ENCODE data around the gene RAET1G. TPM values are rescaled to one million over a fixed set of nuclear protein-coding genes. Genes with fewer than 3 reads are reported as not detected.
"Not testable (repeated sequence)": the region's sequence is repeated elsewhere in the genome, so short reads cannot be mapped to it uniquely, and the experiment has no call there.

Gene RAET1G
- total RNA-seq, 4 donors from 2014 or later, result 3.6 to 19.5 (median 10.8) TPM; not detected in 1

DNA sequence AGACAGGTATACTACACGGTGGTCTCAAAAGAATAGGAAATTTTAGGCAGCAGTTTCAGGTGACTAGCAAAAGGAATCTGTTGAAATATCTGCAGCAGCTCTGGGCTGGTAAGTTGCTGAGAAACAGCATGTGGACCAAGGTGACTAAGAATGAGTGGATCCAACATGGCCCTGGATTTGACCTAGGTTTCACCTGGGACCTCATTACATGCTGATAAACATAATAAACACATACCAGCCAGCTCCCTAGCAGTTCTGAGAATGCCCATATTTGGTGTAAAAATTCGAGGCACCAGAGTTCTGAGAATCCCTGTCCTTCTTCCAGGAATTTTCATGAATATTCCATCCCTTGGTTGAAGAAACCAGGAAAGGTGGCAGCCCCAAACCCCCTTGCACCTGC lies 30.5 kb upstream of the RAET1G start:
- not testable (repeated sequence) for ATAC-seq (ENCODE audit: low FRiP score); DNase-seq (ENCODE audit: low spot score)

DNA sequence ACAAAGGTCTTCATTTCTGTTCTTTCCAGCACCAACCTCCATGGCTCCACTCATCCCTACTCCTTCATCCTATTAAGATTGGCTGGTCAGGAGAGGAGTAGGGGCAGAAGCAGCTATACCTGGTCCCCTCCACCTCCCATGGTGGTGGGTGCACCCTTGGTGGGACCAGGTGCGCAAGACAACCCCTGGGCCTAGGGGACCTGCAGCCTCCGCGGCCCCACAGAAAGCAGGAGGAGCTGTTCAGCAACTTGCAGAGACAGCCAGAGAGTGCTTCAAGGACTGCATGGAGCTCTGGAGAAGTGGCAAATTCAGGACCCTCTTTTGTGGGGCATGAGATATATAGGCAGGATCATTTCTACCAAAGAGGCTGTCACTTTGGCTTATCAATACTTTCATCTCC lies 28.7 kb upstream of the RAET1G start:
- TF ChIP-seq, protein P1, sequence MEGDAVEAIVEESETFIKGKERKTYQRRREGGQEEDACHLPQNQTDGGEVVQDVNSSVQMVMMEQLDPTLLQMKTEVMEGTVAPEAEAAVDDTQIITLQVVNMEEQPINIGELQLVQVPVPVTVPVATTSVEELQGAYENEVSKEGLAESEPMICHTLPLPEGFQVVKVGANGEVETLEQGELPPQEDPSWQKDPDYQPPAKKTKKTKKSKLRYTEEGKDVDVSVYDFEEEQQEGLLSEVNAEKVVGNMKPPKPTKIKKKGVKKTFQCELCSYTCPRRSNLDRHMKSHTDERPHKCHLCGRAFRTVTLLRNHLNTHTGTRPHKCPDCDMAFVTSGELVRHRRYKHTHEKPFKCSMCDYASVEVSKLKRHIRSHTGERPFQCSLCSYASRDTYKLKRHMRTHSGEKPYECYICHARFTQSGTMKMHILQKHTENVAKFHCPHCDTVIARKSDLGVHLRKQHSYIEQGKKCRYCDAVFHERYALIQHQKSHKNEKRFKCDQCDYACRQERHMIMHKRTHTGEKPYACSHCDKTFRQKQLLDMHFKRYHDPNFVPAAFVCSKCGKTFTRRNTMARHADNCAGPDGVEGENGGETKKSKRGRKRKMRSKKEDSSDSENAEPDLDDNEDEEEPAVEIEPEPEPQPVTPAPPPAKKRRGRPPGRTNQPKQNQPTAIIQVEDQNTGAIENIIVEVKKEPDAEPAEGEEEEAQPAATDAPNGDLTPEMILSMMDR (IDR thresholded peaks at IDR 0.05), result no peak
- DNase-seq (ENCODE audit: low spot score) (no peak), ATAC-seq (ENCODE audit: low FRiP score) (no peak)

DNA sequence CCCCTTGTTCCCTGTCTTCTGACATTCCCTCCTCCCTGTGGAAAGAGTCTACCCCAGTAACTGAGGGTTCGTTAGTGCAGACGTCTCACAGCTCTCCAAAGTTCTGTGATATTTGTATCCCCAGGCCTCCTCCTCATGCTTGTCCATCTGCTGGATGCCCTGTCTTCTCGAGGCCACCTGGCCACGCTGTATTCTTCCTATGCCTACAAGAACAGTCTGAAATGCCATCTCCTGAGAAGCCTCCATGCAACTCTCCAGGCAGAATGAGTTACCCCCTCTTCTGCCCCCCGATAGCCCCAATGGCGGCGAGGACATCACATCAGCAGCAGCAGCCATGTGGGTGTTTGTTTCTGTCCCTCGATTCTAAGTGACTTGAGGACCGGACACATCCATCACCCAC lies 28.2 kb upstream of the RAET1G start:
- no peak for DNase-seq (ENCODE audit: low spot score)
- TF ChIP-seq, protein P1 (IDR thresholded peaks at IDR 0.05), result no peak
- ATAC-seq (ENCODE audit: low FRiP score), result no peak

DNA sequence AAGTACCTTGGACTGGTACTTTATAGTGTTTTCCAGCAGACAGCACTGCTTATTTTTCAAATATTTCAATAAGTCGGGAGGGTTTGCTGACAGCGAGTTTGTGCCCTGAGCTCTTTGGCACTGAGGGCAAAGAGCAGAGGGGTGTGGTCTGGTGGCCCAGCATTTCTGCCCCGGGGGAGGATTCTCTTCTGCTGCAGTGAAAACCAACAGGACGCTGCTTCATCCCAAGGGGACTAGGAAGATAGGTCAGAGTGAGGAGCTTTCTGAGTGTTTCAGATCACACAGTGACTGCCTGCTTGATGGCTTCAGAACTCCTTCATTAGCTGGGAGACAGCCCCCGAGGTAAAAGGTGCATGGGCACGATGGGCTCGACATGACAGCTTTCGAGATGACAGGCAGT lies 27.5 kb upstream of the RAET1G start:
- TF ChIP-seq, protein P1 (IDR thresholded peaks at IDR 0.05), result no peak
- DNase-seq (ENCODE audit: low spot score) (no peak), ATAC-seq (ENCODE audit: low FRiP score) (no peak)

DNA sequence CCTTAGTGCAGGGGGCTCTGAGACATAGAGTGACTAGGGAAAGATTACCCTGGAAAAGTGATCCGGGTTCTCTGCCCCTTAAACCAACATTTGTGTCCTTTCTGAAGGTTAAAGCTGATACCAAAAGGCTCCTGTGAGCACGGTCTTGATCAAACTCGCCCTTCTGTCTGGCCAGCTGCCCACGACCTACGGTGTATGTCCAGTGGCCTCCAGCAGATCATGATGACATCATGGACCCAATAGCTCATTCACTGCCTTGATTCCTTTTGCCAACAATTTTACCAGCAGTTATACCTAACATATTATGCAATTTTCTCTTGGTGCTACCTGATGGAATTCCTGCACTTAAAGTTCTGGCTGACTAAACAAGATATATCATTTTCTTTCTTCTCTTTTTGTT lies 25.7 kb upstream of the RAET1G start:
- TF ChIP-seq, protein P1 (IDR thresholded peaks at IDR 0.05), result no peak
- ATAC-seq (ENCODE audit: low FRiP score), result no peak
- DNase-seq (ENCODE audit: low spot score), result no peak

DNA sequence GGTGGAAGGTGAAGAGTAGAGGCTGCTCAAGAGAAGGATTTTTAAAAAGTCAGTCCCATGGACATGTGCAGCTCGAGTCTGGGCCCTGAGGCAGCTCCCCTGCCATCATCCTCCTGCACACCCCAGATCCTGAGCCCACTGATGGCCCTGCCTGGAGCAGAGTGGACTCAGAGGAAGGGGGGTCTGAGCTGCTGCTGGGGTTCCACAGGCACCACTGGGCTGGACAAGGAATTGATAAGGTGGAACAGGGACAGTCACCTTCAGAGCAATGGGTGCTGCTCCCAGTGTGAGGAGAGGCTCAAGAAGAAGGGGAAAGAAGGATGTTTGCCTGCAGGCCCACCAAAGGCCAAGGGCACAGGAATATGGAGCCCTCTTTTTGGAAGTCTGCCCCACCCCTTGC lies 25.1 kb upstream of the RAET1G start:
- TF ChIP-seq, protein P1 (IDR thresholded peaks at IDR 0.05), result no peak
- ATAC-seq (ENCODE audit: low FRiP score) (no peak), DNase-seq (ENCODE audit: low spot score) (no peak)

DNA sequence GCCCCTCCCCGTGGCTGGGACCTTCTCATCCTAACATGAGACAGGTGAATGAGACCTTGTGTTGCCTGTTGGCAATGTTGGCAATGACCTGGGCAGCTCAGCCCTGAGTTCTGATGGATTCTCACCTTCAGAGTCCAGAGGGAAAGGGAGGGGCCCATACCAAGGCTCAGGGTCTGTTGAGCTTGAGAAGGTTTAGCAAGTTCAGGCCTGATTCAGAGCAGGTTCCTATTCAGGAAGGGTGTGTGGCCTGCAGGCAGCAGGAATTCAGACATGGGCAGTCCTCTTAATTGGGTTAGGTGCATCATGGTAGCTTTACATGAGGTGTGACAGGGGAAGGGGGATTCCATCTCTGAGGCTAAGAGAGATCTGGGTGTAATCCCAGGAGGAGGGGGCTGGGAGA lies 24.6 kb upstream of the RAET1G start:
- not testable (repeated sequence) for ATAC-seq (ENCODE audit: low FRiP score); DNase-seq (ENCODE audit: low spot score)

DNA sequence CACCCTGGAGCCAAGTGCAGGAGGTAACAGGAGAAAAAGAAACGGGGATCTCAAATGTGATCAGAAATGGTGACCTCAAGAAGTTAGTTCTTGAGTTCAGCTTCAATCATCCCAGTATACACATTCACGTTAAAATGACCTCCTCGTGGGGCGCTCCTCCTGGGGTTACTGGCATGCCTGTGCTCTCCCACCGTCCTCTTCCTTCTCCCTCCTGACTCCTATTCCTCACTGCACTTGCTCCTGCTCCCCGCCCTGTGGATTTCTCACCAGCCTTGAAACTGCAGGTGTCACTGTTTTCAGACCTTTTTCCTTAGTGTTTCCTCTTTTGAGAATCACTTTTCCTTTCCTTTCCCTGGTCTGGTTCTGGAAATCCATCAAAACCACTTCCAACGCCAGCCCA lies 23.7 kb upstream of the RAET1G start:
- not testable (repeated sequence) for ATAC-seq (ENCODE audit: low FRiP score); DNase-seq (ENCODE audit: low spot score)

DNA sequence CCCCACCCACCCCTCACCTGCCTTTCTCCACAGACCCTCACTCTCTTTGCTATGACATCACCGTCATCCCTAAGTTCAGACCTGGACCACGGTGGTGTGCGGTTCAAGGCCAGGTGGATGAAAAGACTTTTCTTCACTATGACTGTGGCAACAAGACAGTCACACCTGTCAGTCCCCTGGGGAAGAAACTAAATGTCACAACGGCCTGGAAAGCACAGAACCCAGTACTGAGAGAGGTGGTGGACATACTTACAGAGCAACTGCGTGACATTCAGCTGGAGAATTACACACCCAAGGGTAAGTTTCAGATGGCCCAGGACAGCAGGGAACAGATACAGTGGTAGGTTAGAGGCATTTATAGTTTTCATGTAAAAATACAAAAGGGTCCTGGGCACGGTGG lies 22.4 kb upstream of the RAET1G start:
- ATAC-seq (ENCODE audit: low FRiP score); DNase-seq (ENCODE audit: low spot score): not testable (repeated sequence)

DNA sequence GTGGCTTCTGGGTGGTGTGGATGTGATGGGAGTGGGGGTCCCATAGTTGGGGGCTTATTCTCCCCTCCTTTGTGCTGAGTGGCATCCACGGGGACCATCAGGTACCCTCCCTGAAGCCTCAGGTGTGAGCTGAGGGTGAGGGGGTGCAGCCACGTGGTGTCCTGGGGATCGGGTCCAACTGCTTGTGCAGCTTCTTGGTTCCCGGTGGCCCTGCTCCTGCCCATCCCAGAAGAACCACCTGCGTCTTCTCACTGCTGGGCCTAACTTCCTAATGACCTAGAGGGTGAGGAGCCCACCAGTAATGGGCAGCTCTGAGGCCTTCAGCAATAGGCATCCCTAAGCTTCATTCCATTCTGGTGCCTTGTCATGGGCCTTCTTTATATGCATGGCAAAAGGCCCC lies 20.4 kb upstream of the RAET1G start:
- DNase-seq (ENCODE audit: low spot score); ATAC-seq (ENCODE audit: low FRiP score): not testable (repeated sequence)

Measured in omental fat pad (tissue), 4 donors.